ENCODE data around the gene NCOA7. TPM values are rescaled to one million over a fixed set of nuclear protein-coding genes. Genes with fewer than 3 reads are reported as not detected.

NCOA7 gene
- total RNA-seq, 4 donors from 2014 or later: 18.1 to 31.4 (median 26.7) TPM

DNA sequence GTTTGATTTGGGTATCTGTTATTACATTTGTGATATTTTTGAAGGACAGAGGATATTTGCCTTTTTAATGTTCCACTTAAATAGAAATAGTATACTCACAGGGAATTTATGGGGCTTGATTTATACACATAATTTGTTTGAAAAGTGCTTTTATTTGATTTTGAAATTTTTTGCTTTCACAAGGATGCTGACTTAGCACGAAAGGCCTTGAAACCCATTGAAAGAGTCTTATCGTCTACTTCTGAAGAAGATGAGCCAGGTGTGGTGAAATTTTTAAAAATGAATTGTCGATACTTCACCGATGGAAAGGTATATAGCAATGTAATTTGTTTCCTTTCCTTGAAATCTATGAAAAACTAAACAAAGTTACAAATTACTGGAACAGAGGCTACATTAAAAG, 91.5 kb downstream of the NCOA7 start:
- no peaks in the 10 kb centered on the region for H3K4me1 ChIP-seq
- H3K4me3 ChIP-seq: no peak overlapping the region
- H3K36me3 ChIP-seq: peaks cover 2 to 88% of the 10 kb centered on the region in 2 donors
- no peak overlapping the region for H3K27ac ChIP-seq
- no peaks in the 10 kb centered on the region for H3K9me3 ChIP-seq
- WGBS, 2 donors (ENCODE audit: low coverage in 1 of 2): 91 to 94% methylated on average over 4 of the region's 4 CpGs
- no peak for TF ChIP-seq POLR2A (IDR thresholded peaks at IDR 0.05)
- TF ChIP-seq, protein P1, sequence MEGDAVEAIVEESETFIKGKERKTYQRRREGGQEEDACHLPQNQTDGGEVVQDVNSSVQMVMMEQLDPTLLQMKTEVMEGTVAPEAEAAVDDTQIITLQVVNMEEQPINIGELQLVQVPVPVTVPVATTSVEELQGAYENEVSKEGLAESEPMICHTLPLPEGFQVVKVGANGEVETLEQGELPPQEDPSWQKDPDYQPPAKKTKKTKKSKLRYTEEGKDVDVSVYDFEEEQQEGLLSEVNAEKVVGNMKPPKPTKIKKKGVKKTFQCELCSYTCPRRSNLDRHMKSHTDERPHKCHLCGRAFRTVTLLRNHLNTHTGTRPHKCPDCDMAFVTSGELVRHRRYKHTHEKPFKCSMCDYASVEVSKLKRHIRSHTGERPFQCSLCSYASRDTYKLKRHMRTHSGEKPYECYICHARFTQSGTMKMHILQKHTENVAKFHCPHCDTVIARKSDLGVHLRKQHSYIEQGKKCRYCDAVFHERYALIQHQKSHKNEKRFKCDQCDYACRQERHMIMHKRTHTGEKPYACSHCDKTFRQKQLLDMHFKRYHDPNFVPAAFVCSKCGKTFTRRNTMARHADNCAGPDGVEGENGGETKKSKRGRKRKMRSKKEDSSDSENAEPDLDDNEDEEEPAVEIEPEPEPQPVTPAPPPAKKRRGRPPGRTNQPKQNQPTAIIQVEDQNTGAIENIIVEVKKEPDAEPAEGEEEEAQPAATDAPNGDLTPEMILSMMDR (IDR thresholded peaks at IDR 0.05): no peak
- no peak for TF ChIP-seq POLR2AphosphoS5 (IDR thresholded peaks at IDR 0.05)
- no peak for TF ChIP-seq EP300 (IDR thresholded peaks at IDR 0.05)
- H3K27me3 ChIP-seq: no peaks in the 10 kb centered on the region
- no peak for ATAC-seq

DNA sequence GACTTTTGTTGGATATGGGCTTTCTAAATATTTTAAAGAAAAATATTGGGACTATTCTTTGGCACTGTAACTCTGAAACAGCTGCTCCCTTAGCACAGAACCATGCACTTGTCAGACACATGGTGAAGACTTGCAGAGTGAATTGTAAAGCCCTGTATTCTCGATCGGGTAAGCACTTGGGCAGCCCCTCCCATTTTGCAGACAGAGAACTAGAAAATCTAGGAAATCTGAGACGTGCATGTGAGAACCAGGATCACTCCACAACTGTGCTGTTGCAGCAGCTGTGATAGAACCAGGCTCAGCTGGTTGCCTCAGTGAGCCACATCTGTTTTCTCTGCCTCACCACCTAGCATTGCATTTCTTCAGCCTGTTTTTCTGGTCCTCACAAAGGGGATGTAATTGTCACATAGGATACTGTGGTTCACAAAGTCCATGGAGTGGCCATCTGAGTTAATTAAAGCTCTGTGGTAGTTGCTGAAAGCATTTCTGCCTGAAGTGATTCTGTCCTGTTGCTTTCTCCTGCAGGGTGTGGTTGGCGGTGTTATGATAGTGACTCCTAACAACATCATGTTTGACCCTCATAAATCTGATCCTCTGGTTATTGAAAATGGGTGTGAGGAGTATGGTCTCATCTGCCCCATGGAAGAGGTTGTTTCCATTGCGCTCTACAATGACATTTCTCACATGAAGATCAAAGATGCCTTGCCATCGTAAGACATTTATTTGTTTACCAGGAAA, 94.0 kb downstream of the NCOA7 start:
- no peaks in the 10 kb centered on the region for H3K27me3 ChIP-seq
- ATAC-seq: no peak
- no peaks in the 10 kb centered on the region for H3K9me3 ChIP-seq
- H3K4me1 ChIP-seq: no peaks in the 10 kb centered on the region
- 73 to 100% methylated on average over 2 to 6 of the region's 6 CpGs for WGBS, 2 donors (ENCODE audit: low coverage in 1 of 2)
- peaks cover 0 to 77% of the 10 kb centered on the region in 2 donors for H3K36me3 ChIP-seq
- H3K27ac ChIP-seq: no peak overlapping the region
- no peak for TF ChIP-seq POLR2A (IDR thresholded peaks at IDR 0.05)
- TF ChIP-seq, protein P1 (IDR thresholded peaks at IDR 0.05): no peak
- TF ChIP-seq POLR2AphosphoS5 (IDR thresholded peaks at IDR 0.05): no peak
- TF ChIP-seq EP300 (IDR thresholded peaks at IDR 0.05): no peak
- H3K4me3 ChIP-seq: no peak overlapping the region

DNA sequence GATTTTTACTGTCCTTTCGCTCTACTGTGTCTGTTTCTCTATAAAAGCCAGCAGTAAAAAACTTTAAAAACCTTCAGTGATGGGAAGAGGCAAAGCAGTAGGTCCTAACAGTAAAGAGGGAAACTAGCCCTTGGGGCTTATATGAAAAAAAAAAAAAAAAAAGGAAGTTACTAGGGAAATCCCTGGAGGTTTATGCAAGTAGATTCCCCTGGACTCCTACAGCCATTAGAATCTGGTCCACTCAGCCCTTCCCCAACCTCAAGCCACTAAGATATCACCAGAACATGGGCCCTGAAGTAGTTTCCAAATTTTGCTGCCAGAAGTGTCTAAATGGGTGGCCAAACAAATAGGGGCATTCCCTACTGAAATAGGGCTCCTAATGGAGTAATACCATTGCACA, 95.3 kb downstream of the NCOA7 start:
- Histone ChIP-seq H3K36me3 (peaks cover 0 to 75% of the 10 kb centered on the region in 2 donors), H3K27me3 (no peaks in the 10 kb centered on the region), H3K4me3 (no peak overlapping the region), H3K27ac (no peak overlapping the region), H3K4me1 (no peaks in the 10 kb centered on the region), H3K9me3 (no peaks in the 10 kb centered on the region)
- TF ChIP-seq POLR2A (IDR thresholded peaks at IDR 0.05): no peak
- no peak for TF ChIP-seq EP300 (IDR thresholded peaks at IDR 0.05)
- no peak for TF ChIP-seq POLR2AphosphoS5 (IDR thresholded peaks at IDR 0.05)
- WGBS, 2 donors (ENCODE audit: low coverage in 1 of 2): 100% methylated on average over 1 of the region's 1 CpG
- ATAC-seq: no peak

DNA sequence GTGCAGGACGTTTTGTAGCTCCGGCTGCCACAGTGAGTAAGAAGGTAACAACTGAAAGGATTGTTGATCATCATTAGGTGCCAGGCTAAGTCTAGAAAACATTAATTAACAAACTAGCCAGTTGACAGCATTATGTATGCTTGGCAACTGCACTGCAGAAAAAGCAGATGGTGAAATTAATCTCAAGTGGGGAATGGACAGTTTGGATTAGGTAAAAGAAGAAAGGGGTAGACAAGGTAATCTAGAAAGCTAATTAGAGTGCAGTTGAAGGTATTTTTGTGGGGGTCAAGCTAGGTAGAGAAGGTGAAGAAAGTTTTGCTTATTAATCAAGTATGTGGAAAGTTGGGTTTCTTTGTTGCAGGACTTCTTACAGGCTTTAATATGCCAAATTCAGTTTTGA, 96.2 kb downstream of the NCOA7 start:
- H3K36me3 ChIP-seq: peaks cover 0 to 73% of the 10 kb centered on the region in 2 donors
- TF ChIP-seq, protein P1 (IDR thresholded peaks at IDR 0.05): no peak
- TF ChIP-seq POLR2A (IDR thresholded peaks at IDR 0.05) (no peak), EP300 (IDR thresholded peaks at IDR 0.05) (no peak), POLR2AphosphoS5 (IDR thresholded peaks at IDR 0.05) (no peak)
- H3K27ac ChIP-seq: no peak overlapping the region
- no peak overlapping the region for H3K4me3 ChIP-seq
- no peaks in the 10 kb centered on the region for H3K4me1 ChIP-seq
- ATAC-seq: no peak
- 35 to 42% methylated on average over 2 of the region's 2 CpGs for WGBS, 2 donors (ENCODE audit: low coverage in 1 of 2)
- no peaks in the 10 kb centered on the region for H3K27me3 ChIP-seq
- H3K9me3 ChIP-seq: no peaks in the 10 kb centered on the region

DNA sequence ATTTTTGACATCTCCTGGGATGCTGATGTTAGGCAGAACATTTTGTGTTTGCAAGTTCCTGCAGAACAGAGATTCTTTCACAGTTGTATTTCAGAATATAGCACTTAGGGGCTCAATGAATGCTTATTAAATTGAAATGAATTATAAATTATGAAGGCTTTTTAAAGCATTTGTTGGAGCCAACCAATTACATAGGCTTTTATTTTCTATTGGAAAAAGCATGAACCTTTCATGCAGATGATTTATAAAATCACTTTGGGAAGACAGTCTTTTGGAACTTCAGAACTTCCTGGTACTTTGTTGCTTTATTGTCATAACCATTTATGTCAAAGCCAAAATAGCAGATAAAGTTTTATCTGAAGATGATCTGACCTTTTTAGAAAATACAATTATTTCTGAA, 96.6 kb downstream of the NCOA7 start:
- H3K27ac ChIP-seq: no peak overlapping the region
- H3K4me3 ChIP-seq: no peak overlapping the region
- TF ChIP-seq POLR2A (IDR thresholded peaks at IDR 0.05) (no peak), POLR2AphosphoS5 (IDR thresholded peaks at IDR 0.05) (no peak), EP300 (IDR thresholded peaks at IDR 0.05) (no peak)
- TF ChIP-seq, protein P1 (IDR thresholded peaks at IDR 0.05): no peak
- H3K4me1 ChIP-seq: no peaks in the 10 kb centered on the region
- no peaks in the 10 kb centered on the region for H3K27me3 ChIP-seq
- no peaks in the 10 kb centered on the region for H3K9me3 ChIP-seq
- no peak for ATAC-seq
- H3K36me3 ChIP-seq: peaks cover 0 to 73% of the 10 kb centered on the region in 2 donors
